Spleen (tissue), 11 donors: ENCODE measurements around the gene GOLGA3. TPM values are rescaled to one million over a fixed set of nuclear protein-coding genes. Genes with fewer than 3 reads are reported as not detected.
"Not testable (repeated sequence)": the region's sequence is repeated elsewhere in the genome, so short reads cannot be mapped to it uniquely, and the experiment has no call there.

Experiments used
- DNase-seq: peaks from one replicate; pipeline ENCODE4 v3.0.0-alpha.2; 2020
- H3K27ac ChIP-seq, 8 donors: fragments of 200-600 bp; sonication (generic) in 7 of 8; 1 replicate in 4 of 8; 2 replicates in 4 of 8; pipeline versions ENCODE4 v1.5.0 to v1.8.0; 2016 to 2021; ENCODE audit warnings: inconsistent platforms in 4 of 8, mild to moderate bottlenecking in 4 of 8, moderate library complexity in 1 of 8
- H3K27me3 ChIP-seq, 7 donors: fragments of 200-600 bp; sonication (generic) in 6 of 7; replicated peaks in 1 of 7; 1 replicate in 4 of 7; 2 replicates in 3 of 7; pipeline versions ENCODE4 v1.5.0 to v1.8.0; 2016 to 2021; ENCODE audit warnings: inconsistent platforms in 3 of 7, mild to moderate bottlenecking in 1 of 7
- H3K36me3 ChIP-seq, 6 donors: fragments of 200-600 bp; sonication (generic) in 5 of 6; 1 replicate in 4 of 6; 2 replicates in 2 of 6; pipeline versions ENCODE4 v1.5.0 to v1.8.0; 2016 to 2021; ENCODE audit warnings: inconsistent platforms in 2 of 6
- H3K4me1 ChIP-seq, 6 donors: fragments of 200-600 bp; sonication (generic) in 5 of 6; 1 replicate in 3 of 6; 2 replicates in 3 of 6; pipeline versions ENCODE4 v1.5.0 to v1.8.0; 2016 to 2021; ENCODE audit warnings: inconsistent platforms in 3 of 6
- H3K4me3 ChIP-seq, 8 donors: fragments of 200-600 bp; sonication (generic) in 7 of 8; 1 replicate in 4 of 8; 2 replicates in 4 of 8; pipeline versions ENCODE4 v1.5.0 to v1.8.0; 2016 to 2021; ENCODE audit warnings: inconsistent platforms in 4 of 8, mild to moderate bottlenecking in 4 of 8, moderate library complexity in 2 of 8
- H3K9me3 ChIP-seq, 8 donors: fragments of 200-600 bp; sonication (generic) in 7 of 8; 1 replicate in 4 of 8; 2 replicates in 4 of 8; pipeline versions ENCODE4 v1.5.0 to v1.8.0; 2016 to 2021; ENCODE audit warnings: inconsistent platforms in 4 of 8
- CTCF ChIP-seq, 11 experiments: fragments of 200-600 bp in 7 of 11; fragments of 450-650 bp in 4 of 11; sonication (generic) in 4 of 11; IDR thresholded peaks in 8 of 11; conservative IDR thresholded peaks in 3 of 11; 1 replicate in 7 of 11; 2 replicates in 4 of 11; pipeline versions ENCODE4 v1.4.0 to v1.8.0; 2016 to 2021; ENCODE audit warnings: antibody characterized with exemption in 11 of 11, inconsistent platforms in 4 of 11, mild to moderate bottlenecking in 1 of 11
- POLR2A ChIP-seq, 3 donors: fragments of 450-650 bp; IDR thresholded peaks; one replicate each; pipeline ENCODE4 v1.5.1; 2017; ENCODE audit warnings: antibody characterized with exemption in 3 of 3, mild to moderate bottlenecking in 1 of 3
- POLR2AphosphoS5 ChIP-seq, 3 donors: sonication (generic); formaldehyde crosslinking; IDR thresholded peaks; one replicate each; pipeline ENCODE4 v1.5.1; 2017; ENCODE audit warnings: antibody characterized with exemption in 3 of 3
- WGBS, 5 donors: extraction: QIAGEN DNeasy Blood & Tissue Kit in 3 of 5; methylation state at CpG; one replicate each; pipeline versions ENCODE4 v1.1.5 to v1.1.7; 2013 to 2018; 5-methylcytosine and 5-hydroxymethylcytosine counted together
- intact Hi-C: fragments of 100-400 bp; cut with DNase I; formaldehyde crosslinking; loops from one replicate; pipeline ENCODE4 v1.15.0; 2023; ENCODE audit warnings: low total_unique reads
- polyA plus RNA-seq, 3 donors: library from polyadenylated mRNA; stranded (reverse); fragments of 200-250 nt; gene quantifications; one replicate each; pipeline ENCODE4 v1.2.1, GENCODE V29; 2013
- total RNA-seq, 7 donors: library from RNA; depleted of rRNA in 3 of 7; stranded (reverse); fragments of >200 nt in 3 of 7; fragmentation: NEBNext Ultra II Directional in 4 of 7; extraction: Animal tissue kit (Norgen Biotek cat#: 25700) in 4 of 7; gene quantifications; one replicate each; pipeline versions ENCODE4 v1.1.0 to v1.2.1, GENCODE V29; 2016 to 2021
- donor health status: healthy with polysubstance abuse.
- donor health status: DM: no; HTN: no; CAD: no; lungs with moderate emphysema.
- donor health status: DM: no; HTN: no; CAD: no.
- donor health status: Bipolar disorder and iron deficiency.
- donor health status: healthy.
- donor health status: DM: no; HTN: no; CAD: no.
- donor health status: DM: yes; HTN: yes; CAD: no.

Gene GOLGA3
- total and polyA plus RNA-seq, 10 donors = 6.8 to 80.9 (median 52.0) TPM

GRCh38 chr12:132861558-132861957 lies 32.9 kb upstream of the GOLGA3 start:
- DNase-seq = no peak
- Histone ChIP-seq H3K4me3 (no peak overlapping the region), H3K27me3 (no peaks in the 10 kb centered on the region), H3K4me1 (no peaks in the 10 kb centered on the region), H3K36me3 (peaks cover 2 to 98% (median 81%) of the 10 kb centered on the region in 6 donors), H3K9me3 (no peaks in the 10 kb centered on the region), H3K27ac (no peak overlapping the region)
- WGBS, 5 donors = 95 to 98% (median 96%) methylated on average over 6 to 8 of the region's 8 CpGs
- no peak for TF ChIP-seq CTCF (IDR thresholded peaks at IDR 0.05 in 8 of 11, conservative IDR thresholded peaks at IDR 0.05 in 3 of 11)
- no peak for TF ChIP-seq POLR2A (IDR thresholded peaks at IDR 0.05)
- TF ChIP-seq POLR2AphosphoS5 (IDR thresholded peaks at IDR 0.05) = no peak
- intact Hi-C loops = no loop called here

GRCh38 chr12:132858718-132859266 lies 30.1 kb upstream of the GOLGA3 start:
- H3K4me3 ChIP-seq = no peak overlapping the region
- H3K9me3 ChIP-seq = no peaks in the 10 kb centered on the region
- TF ChIP-seq POLR2AphosphoS5 (IDR thresholded peaks at IDR 0.05) (peak; percentile 21 to 64 (median 24)), POLR2A (IDR thresholded peaks at IDR 0.05) (no peak)
- H3K36me3 ChIP-seq = peaks cover 5 to 98% (median 87%) of the 10 kb centered on the region in 6 donors
- intact Hi-C loops = no loop called here
- H3K27ac ChIP-seq = no peak overlapping the region
- 87 to 96% (median 94%) methylated on average over 18 of the region's 18 CpGs for WGBS, 5 donors
- DNase-seq = no peak
- H3K4me1 ChIP-seq = no peaks in the 10 kb centered on the region
- no peaks in the 10 kb centered on the region for H3K27me3 ChIP-seq

- H3K4me1 ChIP-seq, H3K27me3 ChIP-seq, DNase-seq, intact Hi-C loops, H3K27ac ChIP-seq, H3K9me3 ChIP-seq, H3K4me3 ChIP-seq: not testable (repeated sequence)
- peaks cover 5 to 100% (median 97%) of the 10 kb centered on the region in 6 donors for H3K36me3 ChIP-seq
- 95 to 98% (median 96%) methylated on average over 13 to 21 of the region's 21 CpGs for WGBS, 5 donors
These were observed 28.4 kb upstream of the GOLGA3 start for GRCh38 chr12:132857019-132857418.

- H3K4me1 ChIP-seq = no peaks in the 10 kb centered on the region
- H3K9me3 ChIP-seq = no peaks in the 10 kb centered on the region
- intact Hi-C loops = no loop called here
- TF ChIP-seq POLR2A (IDR thresholded peaks at IDR 0.05) (no peak), CTCF (IDR thresholded peaks at IDR 0.05 in 8 of 11, conservative IDR thresholded peaks at IDR 0.05 in 3 of 11) (no peak), POLR2AphosphoS5 (IDR thresholded peaks at IDR 0.05) (no peak)
- H3K36me3 ChIP-seq = peaks cover 5 to 100% (median 98%) of the 10 kb centered on the region in 6 donors
- H3K27me3 ChIP-seq = no peaks in the 10 kb centered on the region
- no peak for DNase-seq
- no peak overlapping the region for H3K4me3 ChIP-seq
- 92 to 98% (median 96%) methylated on average over 8 to 17 of the region's 17 CpGs for WGBS, 5 donors
- peak overlapping the region in 1 of 8 donors; percentile 63 for H3K27ac ChIP-seq
These were observed 27.9 kb upstream of the GOLGA3 start for GRCh38 chr12:132856581-132856980.

GRCh38 chr12:132855211-132855610 lies 26.5 kb upstream of the GOLGA3 start:
- WGBS, 5 donors = 82 to 95% (median 93%) methylated on average over 14 of the region's 14 CpGs
- not testable (repeated sequence) for H3K9me3 ChIP-seq, DNase-seq

More at GRCh38 chr12:132855211-132855610, 26.5 kb upstream of the GOLGA3 start:
- H3K36me3 ChIP-seq = peaks cover 7 to 100% (median 98%) of the 10 kb centered on the region in 6 donors
- H3K27me3 ChIP-seq, intact Hi-C loops, H3K4me3 ChIP-seq, H3K4me1 ChIP-seq: not testable (repeated sequence)
- H3K27ac ChIP-seq = peak overlapping the region in 2 of 8 donors; percentile 50 to 63
